NCI-H446 (cell line): Measurements from ENCODE around the gene UNC79.

ENCODE experiments used
- DNase-seq, 2 experiments: peaks; one replicate each; lab custom pipeline; 2025; lab: John Stamatoyannopoulos, UW

The UNC79 gene

DNA sequence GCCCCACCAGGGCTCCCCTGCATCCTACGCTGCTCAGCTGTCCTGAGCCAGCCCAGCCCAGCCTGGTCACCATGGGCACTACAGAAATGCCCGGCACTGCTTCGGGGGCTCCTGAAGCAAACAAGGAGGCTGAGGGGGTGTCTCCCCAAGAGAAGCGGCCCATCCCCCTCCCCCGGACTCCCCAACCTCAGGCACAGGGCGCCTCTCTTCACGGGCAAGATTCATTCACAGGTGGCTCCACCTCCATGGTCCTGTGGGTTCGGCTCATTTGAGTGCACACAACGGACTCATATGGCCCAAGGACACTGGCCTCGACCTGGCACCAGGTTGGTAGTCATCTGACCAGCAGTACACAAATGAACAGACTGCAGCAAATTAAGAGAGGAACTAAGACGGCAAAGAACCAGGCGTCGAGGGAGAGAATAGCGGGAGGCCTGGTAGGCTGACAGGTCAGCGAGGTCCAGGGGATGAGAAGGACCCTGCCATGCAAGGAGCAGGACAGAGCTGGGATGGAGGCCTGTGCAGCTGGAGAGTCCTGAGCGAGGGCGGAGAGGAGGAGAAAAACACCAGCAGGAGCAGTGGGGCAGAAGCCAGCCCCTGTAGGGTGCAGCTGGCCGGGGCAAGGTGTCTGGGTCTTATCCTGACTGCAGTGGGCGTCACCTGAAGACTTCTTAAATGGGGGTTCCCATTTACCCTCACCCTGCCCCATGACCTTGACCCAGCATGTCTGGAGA is 297.3 kb downstream of the UNC79 start:
- DNase-seq: no peak

DNA sequence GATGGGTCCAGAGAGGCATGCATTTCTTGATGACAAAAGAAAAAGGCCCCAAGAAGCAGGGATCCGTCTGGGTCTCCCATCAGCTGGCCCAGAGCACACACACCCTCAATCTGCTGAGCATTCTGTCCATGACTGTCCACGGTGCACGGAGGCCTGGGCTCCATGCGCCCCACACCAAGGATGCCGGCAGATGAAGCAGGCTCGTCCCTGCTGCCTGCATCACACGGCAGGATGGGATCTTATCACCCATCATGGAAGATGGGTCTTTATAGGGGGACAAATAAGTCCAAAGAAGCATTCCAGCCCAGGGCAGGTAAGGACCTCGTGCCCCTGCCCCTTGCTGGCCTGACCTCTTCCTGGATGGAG is 297.9 kb downstream of the UNC79 start:
- DNase-seq: no peak

DNA sequence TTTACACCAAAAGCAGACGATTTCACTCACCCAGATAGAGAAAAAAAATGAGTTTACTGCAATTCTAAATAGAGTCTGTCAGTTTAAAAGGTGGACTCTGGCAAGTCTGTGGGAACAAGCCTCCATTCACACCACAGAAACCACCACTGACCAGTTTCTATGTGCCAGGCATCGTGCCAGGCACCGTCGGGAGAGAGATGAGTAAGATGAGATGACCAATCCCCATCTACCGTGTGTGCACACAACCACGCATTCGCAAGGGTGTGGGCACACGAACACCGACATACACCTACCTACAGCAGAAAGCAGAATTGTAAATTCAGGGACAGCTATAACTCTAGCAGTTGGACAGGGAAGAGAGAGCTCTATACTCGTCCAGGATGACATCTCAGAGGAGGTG is 299.3 kb downstream of the UNC79 start:
- DNase-seq: no peak

DNA sequence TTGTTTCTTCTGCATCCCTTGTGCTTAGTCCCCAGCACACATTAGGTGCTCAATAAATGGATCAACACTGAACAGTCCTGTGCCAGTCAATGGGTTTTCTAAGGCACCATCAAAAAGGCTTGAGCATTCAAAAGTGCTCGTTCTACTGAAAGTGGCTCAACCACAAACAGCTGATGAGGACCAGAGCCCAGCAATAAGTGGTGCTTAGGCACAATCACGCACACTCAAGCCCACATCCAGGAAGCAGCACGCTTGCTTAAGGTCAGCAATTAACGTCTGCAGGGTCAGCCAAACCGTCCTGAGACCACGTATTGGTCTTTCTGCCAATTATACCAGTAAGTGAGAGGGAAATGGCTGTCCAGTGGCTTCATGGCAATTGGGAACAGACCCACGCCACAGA is 301.0 kb downstream of the UNC79 start:
- no peak for DNase-seq

DNA sequence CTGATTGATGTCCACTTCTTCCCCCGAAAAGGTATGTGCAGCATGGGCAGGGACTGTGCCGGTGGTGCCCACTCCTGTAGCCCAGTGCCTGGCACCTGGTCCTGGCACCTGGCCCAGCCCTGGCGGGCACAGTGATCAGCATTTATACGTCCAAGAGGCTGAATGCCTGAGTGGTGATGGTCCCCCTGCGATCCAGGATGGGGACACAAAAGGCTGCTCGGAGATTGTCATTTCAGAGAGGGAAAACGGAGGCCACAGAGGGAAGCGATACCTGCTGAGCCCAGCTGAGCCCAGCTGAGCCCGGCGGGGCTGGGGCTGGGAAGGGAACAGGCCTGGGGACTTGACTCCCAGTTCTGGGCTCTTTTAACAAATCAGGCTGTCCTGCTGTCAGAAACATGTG is 301.8 kb downstream of the UNC79 start:
- DNase-seq: no peak

DNA sequence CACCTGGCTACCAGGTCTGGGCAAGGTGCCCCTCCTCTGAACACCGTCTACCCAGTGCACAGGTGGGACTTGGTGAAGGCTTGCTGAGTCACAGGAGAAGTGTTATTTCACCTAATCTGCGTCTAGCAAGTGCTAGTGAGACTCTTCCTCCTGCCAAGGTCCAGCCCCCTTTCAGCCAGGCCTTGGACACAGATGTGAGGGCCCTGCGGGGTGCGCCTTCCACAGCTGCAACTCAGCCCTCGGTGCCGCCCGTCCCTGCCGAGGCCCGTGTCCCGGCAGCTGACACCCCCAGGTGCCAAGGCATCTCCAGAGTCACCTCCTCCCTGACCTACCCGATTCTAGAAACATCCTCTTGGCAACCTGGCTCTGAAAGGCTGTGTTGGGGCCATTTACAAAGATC is 302.5 kb downstream of the UNC79 start:
- no peak for DNase-seq

DNA sequence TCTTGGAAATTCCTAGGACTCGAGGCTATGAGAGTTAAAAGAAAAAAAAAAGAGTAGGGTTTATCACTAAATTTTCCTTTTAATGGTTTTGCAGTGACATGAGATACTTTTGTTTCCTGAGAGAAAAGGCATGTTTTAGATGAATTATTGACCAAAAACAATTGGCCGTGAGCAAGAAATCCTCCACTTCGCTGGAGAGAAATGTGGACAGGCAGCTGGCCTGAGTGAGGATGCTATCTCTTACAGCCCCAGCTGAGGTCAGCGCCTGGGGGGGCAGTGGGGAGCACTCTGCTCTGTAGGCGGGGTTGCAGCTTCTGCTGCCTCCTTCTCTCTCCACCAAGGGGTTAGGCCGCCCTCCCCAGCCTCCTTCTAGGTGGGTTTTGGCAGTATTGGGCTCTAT is 302.9 kb downstream of the UNC79 start:
- DNase-seq: no peak

DNA sequence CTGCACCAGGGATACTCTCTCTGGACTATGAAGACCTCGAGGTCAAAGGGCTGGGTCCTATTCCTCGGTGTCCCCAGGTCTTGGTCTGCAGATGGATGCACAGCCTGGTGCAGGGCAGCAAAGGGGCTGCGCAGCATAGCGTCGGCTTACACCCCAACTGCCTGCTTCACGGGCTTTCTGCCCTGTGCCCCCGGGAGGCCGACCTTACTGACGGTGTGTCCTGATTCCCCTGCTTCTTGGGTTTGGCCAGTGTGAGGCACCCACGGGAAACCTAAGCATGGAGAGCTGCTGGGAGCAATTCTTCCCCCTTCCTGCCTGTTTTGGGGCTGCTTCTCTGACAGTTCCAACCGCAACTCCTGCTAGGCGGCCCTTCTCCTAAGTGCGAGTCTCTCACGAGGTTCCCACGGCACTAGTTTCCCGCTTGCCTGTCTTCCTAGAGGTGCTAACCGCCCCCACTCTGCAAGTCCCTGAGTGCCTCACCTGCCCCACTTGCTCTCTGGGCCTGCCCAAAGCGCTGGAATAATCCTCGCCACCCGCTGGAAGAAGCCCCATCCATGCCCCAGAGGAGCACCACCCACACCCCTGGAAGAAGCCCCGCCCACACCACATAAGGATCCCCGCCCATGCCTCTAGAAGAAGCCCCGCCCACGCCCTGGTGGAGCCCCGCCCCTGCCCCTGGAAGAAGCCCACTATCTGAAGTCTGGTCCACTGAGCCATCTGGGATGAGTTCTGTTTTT is 303.5 kb downstream of the UNC79 start:
- no peak for DNase-seq

DNA sequence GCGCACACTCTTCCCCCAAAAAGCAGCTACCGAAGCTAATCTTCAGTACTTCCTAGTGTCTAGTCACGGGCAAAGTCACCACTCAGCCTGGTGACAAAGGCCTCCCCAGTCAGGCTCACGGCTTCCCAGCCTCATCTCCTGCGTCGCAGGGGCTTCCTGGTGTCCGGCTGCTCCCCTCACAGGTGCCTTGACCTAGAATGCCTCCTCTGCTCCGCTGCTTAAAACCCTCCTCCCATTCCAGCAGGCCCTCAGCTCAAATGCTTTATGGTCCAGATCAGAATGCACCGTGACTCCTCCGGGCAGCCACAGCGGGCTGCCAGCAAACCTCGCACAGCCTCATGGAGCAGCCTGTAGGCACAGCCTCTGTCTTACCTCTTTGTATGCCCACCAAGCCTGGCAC is 304.5 kb downstream of the UNC79 start:
- no peak for DNase-seq

DNA sequence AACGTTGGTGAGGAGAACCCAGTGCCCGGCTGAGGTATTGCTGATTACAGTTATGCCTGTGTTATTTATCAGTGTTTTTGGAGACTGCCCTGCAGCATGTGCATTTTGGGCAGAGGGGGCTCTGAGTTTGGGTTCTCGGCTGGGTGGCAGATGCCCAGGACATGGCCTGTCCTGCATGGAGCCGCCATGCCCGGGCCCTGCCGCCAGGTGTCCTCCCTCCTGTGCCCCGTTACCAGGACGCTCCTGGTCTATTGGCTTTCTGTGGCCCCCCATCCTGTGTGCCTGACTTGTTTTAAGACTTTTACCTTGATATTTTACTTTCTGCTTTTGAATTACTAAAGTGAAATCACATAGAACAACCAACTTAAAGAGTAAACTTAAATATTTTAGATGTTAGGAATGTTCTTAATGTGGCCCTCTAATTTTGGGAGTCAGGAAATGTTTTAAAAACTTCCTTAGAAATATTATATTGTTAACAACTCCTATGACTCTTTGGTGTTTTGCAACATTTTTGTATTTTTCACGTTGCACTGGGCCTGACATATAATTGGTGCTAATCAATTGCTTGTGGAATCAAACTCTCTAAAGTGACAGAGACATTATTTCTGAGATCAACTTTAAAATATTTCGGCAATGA is 305.8 kb downstream of the UNC79 start:
- no peak for DNase-seq

DNA sequence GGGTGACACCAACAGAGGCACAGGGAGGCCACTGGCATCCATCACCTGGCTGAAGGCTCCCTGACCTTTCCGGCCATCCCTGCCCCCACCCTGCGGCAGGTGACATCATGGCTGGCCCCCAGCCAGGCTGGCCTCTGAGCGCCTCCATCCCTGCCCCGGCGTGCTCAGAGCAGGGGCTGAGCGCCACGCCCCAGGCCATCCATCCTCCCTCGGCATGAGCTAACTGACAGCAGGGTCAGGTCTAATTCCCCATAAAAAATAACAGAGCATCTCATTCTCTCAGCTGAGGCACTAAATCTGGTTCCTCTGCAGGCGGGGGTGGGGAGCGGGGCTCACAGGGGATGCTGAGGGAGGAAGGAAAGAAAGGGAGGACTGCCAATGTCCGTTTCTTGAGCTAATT is 306.9 kb downstream of the UNC79 start:
- DNase-seq: no peak

DNA sequence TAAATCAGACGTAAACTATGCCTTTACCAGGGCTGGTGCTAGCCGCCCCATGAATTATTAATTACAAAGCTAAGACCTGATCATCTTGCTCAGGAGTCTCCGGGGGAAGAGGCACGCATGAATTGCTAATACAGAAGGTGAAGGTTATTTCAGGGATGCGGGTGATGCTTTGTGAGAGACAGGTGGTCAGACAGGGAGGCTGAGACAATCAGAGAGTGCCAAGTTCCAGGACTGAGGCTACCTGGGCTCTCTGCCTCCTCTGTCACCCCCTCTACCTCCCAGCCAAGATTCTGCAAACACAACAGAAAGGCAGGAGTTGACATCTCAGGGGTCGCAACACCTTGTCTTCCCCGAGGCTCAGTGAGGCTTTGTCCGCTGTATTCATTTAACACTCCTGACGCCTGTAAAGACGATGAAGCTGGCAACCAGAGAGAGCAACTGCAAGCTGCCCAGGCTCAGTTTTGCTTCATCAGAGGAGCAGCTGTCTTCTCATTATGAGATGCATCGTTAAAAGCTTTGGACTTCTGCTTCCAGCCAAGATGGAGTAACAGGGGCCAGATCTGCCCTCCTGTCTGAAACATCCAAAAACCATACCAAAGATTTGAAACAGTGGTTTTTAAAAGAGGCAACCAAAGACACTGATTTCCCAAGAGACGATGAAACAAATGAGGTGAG is 311.0 kb downstream of the UNC79 start:
- DNase-seq: peak in 1 of 2 experiments; percentile 65

DNA sequence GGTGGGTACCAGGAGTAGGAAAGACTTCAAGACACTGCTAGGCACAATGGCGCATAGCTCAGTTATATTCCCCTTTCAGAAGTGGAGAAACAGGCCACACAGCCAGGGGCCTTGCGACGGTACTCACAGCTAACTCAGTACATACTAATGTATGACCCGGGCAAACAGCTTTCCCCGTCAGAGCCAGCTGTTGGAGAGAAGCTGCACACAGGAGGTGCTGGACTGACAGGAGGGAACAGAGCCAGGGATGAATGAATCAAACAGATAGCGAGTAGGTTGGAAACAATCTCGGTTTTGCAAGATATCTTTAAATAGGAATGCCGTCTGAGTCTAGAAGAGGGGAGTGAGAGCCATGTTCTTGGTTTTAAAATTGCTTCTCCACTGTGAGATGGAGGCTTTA is 312.0 kb downstream of the UNC79 start:
- no peak for DNase-seq

DNA sequence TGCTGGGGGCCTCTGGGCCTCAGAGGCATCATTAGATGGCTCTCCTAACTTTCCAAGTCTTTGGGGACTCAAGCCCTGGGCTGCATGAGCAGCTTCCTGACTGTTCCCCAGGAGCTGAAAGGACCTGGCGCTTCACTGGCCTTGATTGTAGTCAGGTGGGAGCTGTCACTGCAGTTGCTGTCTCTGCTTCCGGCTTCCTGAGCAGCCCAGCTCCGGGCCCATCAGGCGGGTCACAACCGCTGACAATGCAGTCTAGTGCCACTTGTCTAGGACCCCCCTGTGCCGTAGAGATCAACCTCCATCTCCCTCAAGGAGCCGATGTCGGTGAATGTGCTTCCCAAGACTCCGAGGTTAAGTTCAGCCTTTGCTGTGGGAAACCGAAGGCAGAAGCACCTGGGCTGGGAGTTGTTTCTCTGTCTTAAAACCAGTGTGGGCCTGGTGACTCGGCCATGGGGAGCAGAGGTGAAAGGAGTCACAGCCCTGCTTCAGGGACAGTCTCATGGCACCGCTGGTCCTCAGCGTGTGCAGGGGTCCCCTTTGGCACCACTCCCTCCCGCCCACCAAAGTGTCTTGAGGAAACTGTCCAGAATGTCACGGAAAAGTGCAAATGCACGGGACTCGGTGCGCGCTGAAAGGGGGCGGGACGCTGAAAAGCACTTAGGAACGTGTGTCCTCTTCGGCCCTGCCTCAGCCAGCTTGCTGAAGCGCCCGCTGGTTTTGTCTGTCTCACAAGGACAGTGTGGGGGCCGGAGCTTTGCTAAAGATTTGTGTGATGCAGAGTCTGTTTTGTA is 312.7 kb downstream of the UNC79 start:
- DNase-seq: no peak

DNA sequence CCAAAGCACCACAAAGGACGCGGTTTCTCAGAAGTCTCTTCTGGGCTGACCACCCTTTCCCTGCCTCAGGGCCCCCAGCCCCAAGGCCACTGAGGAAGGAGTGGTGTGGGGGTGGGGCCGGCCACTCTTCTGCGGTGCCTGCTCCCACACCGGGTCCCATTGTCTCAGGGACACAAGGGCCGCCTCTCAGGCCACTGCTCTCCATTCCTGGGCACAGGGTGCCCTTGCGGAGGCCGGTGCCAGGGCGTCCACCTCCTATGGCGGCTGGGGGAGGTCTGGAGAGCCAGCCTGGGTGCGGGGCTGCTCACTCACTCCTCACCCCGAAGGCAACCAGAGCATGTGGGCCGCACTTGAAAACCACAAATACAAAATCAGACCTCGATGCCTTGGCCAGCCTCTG is 313.4 kb downstream of the UNC79 start:
- DNase-seq: no peak

DNA sequence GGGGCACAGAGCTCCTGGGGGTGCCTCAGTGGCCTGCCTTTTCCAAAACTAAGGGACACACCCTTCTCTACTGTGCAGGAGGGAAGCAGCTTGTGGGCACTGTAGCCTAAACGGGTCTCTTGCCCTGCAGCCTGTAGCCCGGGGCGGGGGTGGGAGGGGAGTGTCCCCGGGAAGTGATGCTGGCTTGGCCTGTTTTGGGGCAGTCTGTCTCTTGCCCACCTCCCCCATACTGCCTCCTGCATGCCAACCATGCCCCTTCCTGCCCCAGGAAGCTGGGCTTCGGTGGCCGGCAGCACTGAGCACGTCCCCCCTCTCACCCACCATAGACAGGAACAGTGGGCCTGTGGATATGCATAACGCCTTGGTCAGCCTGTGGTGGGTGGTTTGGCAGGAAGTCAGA is 314.1 kb downstream of the UNC79 start:
- DNase-seq: no peak

DNA sequence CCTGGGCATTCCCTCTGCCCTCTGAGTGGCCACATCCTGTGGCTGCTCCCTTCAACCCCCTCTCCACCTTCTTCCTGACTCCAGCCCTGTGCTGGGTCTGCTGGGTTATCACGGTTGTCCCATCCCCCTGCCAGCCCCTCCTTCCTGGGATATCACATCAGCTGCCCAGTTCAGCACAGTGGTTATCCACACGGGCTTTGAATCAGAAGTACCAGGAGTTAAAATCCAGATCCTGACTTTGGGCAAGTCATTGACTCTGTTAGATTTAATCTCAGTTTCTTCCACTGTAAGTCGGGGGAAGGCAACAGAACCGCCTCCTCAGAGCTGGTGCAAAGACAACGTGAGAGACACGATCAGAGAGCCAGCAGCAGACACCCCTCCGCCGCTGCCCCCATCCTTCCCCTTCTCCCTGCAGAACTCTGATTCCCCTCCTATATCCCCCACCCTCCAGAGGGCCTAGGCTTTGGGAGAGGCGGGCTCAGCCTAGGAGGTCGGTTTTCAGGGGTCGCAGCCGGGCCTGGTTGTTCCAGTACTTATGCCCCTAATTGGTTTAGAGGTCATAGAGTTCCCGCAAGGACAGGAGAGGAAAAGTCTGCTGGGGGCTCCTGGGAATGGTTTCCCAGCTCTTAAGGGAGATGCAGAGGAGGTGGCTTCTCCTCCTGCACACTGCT is 315.0 kb downstream of the UNC79 start:
- DNase-seq: no peak

DNA sequence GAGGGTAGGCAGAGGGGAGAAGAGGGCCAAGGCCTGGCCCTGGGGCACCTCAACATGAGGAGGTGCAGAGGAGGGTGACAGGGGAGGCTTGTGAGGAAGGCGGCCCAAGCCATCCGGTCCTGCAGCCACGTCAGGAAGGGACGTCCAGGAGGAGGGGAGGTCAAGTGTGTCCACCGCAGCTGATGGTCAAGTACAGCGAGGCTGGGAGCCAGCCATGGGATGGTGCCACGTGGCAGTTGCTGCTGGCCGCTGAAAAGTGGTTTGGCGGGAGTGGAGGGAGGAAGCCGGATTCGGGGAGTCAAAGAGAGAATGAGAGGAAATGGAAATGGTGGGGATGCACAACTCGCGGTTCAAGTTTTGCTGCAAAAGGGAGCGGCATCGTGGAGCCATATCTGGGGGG is 316.4 kb downstream of the UNC79 start:
- DNase-seq: no peak

DNA sequence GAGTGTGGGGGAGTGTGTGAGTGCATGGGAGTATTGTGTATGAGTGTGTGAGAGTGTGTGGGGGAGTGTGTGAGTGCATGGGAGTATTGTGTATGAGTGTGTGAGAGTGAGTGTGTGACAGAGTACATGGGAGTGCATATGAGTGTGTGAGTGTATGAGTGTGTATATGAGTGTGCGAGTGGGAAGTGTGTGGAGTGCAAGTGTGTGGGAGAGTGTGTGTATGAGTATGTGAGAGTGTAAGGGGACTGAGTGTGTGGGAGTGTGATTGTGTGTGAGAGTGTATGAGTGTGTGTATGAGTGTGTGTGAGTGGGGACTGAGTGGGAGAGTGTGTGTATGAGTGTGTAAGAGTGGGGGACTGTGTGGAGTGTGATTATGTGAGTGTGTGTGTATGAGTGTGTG is 316.8 kb downstream of the UNC79 start:
- DNase-seq: no peak

DNA sequence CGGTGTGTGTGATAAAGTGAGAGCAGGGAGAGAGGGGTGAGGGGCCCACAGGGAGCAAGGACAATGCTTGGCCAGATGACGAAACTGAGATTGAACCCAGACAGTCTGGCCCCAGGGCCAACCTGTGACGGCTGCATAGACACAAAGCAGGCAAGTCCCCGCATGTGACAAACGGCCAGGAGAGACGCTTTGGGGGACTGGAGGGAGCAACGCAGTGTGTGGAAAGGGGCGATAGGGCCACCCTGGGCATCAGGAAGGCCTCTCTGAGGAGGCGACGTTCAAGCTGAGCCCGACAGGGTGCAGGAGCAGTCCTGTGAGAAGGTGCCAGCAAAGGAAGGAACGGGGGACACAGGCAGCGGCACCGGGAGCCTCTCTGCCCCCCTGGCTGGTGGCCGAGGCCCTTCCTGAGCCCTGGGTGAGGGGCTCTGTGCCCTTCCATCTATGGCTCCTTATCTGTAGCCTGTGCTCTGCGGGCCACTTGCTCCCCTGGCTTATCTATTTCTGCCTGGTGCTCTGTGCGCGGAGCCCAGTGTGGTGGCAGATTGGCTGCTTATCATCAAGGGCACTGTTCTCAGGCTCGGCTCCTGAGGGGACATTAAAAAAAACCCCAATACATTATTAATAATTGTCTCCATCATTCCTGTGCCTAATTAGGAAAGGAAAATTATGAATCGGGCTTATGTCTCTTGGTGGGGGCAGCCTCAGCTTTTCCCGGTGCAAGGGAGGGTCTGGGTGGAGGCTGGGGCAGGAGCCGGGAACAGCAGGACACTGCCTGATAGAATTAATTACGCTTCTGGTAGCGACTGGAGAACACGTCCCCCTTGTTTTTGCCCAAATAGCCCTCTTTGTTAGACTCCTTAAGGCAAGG is 317.7 kb downstream of the UNC79 start:
- DNase-seq: no peak

DNA sequence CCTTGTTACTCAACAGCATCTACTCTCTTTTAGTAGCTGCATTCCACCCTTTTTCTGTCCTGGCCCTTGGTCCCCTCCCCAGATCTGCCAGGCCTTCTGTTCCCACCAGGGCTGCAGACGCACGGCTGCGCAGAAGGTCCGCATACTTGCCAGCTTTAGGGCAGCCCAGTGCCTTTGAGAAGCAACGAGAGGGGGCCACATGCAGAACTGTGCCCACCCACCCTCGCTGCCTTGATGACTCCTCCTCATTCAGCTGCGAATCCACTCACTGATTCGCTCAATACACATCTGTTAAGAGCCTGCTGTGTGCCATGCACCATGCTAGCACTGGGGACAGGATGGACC is 318.3 kb downstream of the UNC79 start:
- no peak for DNase-seq
